Measurements from ENCODE around the gene EMC9.

- TF ChIP-seq CTCF (IDR thresholded peaks at IDR 0.05) (no peak), POLR2A (IDR thresholded peaks at IDR 0.05) (no peak)
Observed at GRCh38 chr14:24093207-24093900, 48.0 kb downstream of the EMC9 start.
